Eye (tissue), 1 donor: ENCODE results near the gene STK32A.
A peak's percentile ranks its signal among the peaks of the same experiment; 100 is the strongest.

Experiments
- DNase-seq: peaks from one replicate; pipeline ENCODE4 v3.0.0-alpha.2; 2015

Gene STK32A

GRCh38 chr5:147267082-147267832, 32.4 kb downstream of the STK32A start:
- no peak for DNase-seq

GRCh38 chr5:147276497-147276896, 41.7 kb downstream of the STK32A start:
- DNase-seq, result no peak

GRCh38 chr5:147286296-147286695, 51.5 kb downstream of the STK32A start:
- no peak for DNase-seq

GRCh38 chr5:147287110-147287509, 52.3 kb downstream of the STK32A start:
- no peak for DNase-seq

GRCh38 chr5:147290261-147290660, 55.4 kb downstream of the STK32A start:
- no peak for DNase-seq

- DNase-seq, result no peak
These were observed 68.4 kb downstream of the STK32A start for GRCh38 chr5:147303251-147303650.

GRCh38 chr5:147303976-147304375, 69.2 kb downstream of the STK32A start:
- DNase-seq, result no peak

GRCh38 chr5:147305147-147305546, 70.3 kb downstream of the STK32A start:
- no peak for DNase-seq

GRCh38 chr5:147306351-147306750, 71.5 kb downstream of the STK32A start:
- DNase-seq, result no peak

GRCh38 chr5:147307170-147307569, 72.3 kb downstream of the STK32A start:
- DNase-seq, result no peak

- no peak for DNase-seq
These were observed 74.8 kb downstream of the STK32A start for GRCh38 chr5:147309621-147310020.

- no peak for DNase-seq
These were observed 75.4 kb downstream of the STK32A start for GRCh38 chr5:147310059-147310704.

- DNase-seq, result no peak
These were observed 83.3 kb downstream of the STK32A start for GRCh38 chr5:147317978-147318684.

- no peak for DNase-seq
These were observed 86.7 kb downstream of the STK32A start for GRCh38 chr5:147321569-147321968.

- DNase-seq, result no peak
These were observed 92.6 kb downstream of the STK32A start for GRCh38 chr5:147327421-147327820.

- DNase-seq, result no peak
These were observed 93.1 kb downstream of the STK32A start for GRCh38 chr5:147327905-147328304.

- DNase-seq, result peak; percentile 72
These were observed 97.8 kb downstream of the STK32A start for GRCh38 chr5:147332658-147333057.

GRCh38 chr5:147336876-147337275, 102.0 kb downstream of the STK32A start:
- DNase-seq, result peak; percentile 12

GRCh38 chr5:147339313-147339712, 104.5 kb downstream of the STK32A start:
- no peak for DNase-seq

- DNase-seq, result no peak
These were observed 106.1 kb downstream of the STK32A start for GRCh38 chr5:147340941-147341340.

- DNase-seq, result no peak
These were observed 106.5 kb downstream of the STK32A start for GRCh38 chr5:147341345-147341744.

GRCh38 chr5:147344861-147345260, 110.0 kb downstream of the STK32A start:
- DNase-seq, result no peak

- DNase-seq, result no peak
These were observed 111.3 kb downstream of the STK32A start for GRCh38 chr5:147346006-147346561.

- DNase-seq, result no peak
These were observed 113.2 kb downstream of the STK32A start for GRCh38 chr5:147348046-147348445.
